ENCODE data around the gene SYT14.
"Not testable (repeated sequence)": the region's sequence is repeated elsewhere in the genome, so short reads cannot be mapped to it uniquely, and the experiment has no call there.

SYT14 gene

DNA sequence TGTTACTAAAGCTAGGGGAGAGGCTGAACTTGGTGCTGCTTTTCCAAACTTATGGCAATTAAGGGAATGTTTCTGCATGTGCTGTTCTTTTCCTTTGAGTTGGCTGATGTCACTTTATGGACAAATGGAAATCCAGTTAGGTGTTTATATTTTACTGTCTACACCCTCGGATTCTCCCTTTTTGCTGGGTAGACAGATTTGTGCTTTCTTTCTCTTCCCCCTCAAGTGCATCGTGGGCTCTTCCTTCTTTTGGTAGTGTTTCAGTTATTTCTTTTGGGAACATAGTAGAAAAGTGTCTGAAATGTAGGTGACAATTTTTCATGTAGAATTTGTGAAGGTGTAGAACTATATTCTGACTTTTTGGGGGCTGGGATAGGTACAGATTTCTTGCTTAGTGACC, 22.9 kb downstream of the SYT14 start:
- no peaks in the 10 kb centered on the region for H3F3A ChIP-seq (ENCODE audit: insufficient read depth, low read length)
- no peak overlapping the region for H3K9ac ChIP-seq (ENCODE audit: low read length)
- no peaks in the 10 kb centered on the region for H3K4me1 ChIP-seq (ENCODE audit: low read length)
- TF ChIP-seq EZH2phosphoT487 (IDR thresholded peaks at IDR 0.05; ENCODE audit: low read length) (no peak), EZH2 (optimal IDR thresholded peaks at IDR 0.05; ENCODE audit: low read depth, low read length) (no peak)
- no peaks in the 10 kb centered on the region for H3K36me3 ChIP-seq (replicated peaks; ENCODE audit: insufficient read depth, low read length)
- no peaks in the 10 kb centered on the region for H3K79me2 ChIP-seq (ENCODE audit: low read length)
- H3K9me2 ChIP-seq (replicated peaks; ENCODE audit: insufficient read depth, low read length): no peaks in the 10 kb centered on the region
- no peak overlapping the region for H2AFZ ChIP-seq (ENCODE audit: low read length)
- no peaks in the 10 kb centered on the region for H4K20me1 ChIP-seq (ENCODE audit: insufficient read depth, low read length)
- H3K4me2 ChIP-seq (ENCODE audit: low read depth, low read length): no peak overlapping the region
- no peak overlapping the region for H3K4me3 ChIP-seq (ENCODE audit: low read length)
- no peak overlapping the region for H3K27ac ChIP-seq (ENCODE audit: low read length)
- no peaks in the 10 kb centered on the region for H3K27me3 ChIP-seq (replicated peaks; ENCODE audit: insufficient read depth, low read length)
- H3K9me3 ChIP-seq (replicated peaks; ENCODE audit: insufficient read depth, low read length): no peaks in the 10 kb centered on the region
- DNase-seq: no peak

DNA sequence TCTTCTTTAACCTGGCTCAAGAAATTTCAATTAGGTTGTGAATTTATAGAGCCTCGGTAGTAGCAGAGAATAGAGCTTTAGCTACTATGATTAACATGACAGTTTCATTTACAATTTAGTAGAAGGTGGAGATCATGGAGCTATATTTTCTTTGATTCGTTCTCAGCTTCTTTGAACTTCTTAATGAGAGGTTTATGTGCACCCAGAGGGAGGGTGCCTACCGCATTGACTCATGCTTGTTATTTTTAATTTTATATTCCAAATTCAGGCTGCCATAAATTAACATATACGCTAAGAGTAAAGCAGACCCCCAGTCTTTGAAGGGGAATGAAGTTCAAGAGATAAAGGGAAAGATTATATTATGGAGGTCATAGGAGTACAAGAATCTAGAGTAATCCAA, 24.4 kb downstream of the SYT14 start:
- no peaks in the 10 kb centered on the region for H3K27me3 ChIP-seq (replicated peaks; ENCODE audit: insufficient read depth, low read length)
- no peak overlapping the region for H3K4me2 ChIP-seq (ENCODE audit: low read depth, low read length)
- H3K9me3 ChIP-seq (replicated peaks; ENCODE audit: insufficient read depth, low read length): no peaks in the 10 kb centered on the region
- no peaks in the 10 kb centered on the region for H3K36me3 ChIP-seq (replicated peaks; ENCODE audit: insufficient read depth, low read length)
- H3K9ac ChIP-seq (ENCODE audit: low read length): no peak overlapping the region
- H3K4me3 ChIP-seq (ENCODE audit: low read length): no peak overlapping the region
- H3F3A ChIP-seq (ENCODE audit: insufficient read depth, low read length): no peaks in the 10 kb centered on the region
- H4K20me1 ChIP-seq (ENCODE audit: insufficient read depth, low read length): no peaks in the 10 kb centered on the region
- H2AFZ ChIP-seq (ENCODE audit: low read length): no peak overlapping the region
- H3K4me1 ChIP-seq (ENCODE audit: low read length): no peaks in the 10 kb centered on the region
- H3K27ac ChIP-seq (ENCODE audit: low read length): no peak overlapping the region
- no peaks in the 10 kb centered on the region for H3K9me2 ChIP-seq (replicated peaks; ENCODE audit: insufficient read depth, low read length)
- H3K79me2 ChIP-seq (ENCODE audit: low read length): no peaks in the 10 kb centered on the region
- TF ChIP-seq, protein P1, sequence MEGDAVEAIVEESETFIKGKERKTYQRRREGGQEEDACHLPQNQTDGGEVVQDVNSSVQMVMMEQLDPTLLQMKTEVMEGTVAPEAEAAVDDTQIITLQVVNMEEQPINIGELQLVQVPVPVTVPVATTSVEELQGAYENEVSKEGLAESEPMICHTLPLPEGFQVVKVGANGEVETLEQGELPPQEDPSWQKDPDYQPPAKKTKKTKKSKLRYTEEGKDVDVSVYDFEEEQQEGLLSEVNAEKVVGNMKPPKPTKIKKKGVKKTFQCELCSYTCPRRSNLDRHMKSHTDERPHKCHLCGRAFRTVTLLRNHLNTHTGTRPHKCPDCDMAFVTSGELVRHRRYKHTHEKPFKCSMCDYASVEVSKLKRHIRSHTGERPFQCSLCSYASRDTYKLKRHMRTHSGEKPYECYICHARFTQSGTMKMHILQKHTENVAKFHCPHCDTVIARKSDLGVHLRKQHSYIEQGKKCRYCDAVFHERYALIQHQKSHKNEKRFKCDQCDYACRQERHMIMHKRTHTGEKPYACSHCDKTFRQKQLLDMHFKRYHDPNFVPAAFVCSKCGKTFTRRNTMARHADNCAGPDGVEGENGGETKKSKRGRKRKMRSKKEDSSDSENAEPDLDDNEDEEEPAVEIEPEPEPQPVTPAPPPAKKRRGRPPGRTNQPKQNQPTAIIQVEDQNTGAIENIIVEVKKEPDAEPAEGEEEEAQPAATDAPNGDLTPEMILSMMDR (IDR thresholded peaks at IDR 0.05; ENCODE audit: low read length): no peak
- TF ChIP-seq EZH2 (optimal IDR thresholded peaks at IDR 0.05; ENCODE audit: low read depth, low read length): no peak
- TF ChIP-seq EZH2phosphoT487 (IDR thresholded peaks at IDR 0.05; ENCODE audit: low read length): no peak
- no peak for DNase-seq

DNA sequence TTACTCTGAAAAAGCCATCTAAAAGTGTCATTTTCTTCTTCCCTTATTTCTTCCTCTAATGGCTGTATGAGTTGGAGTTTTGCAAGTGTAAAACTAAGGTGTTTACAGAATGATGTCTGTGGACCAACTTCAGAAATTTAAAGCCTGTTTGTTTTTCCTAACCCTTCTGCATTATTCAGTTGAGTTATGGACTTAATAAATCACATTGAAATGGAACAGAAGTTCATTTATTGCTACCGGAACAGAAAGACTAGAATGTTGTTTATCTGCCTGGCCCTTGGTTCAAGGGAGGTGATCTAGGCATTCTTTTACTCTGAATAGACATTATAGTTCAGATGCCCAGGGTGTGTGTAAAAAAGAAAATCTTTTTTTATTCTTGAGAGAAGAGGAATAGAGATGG, 24.8 kb downstream of the SYT14 start:
- no peak overlapping the region for H2AFZ ChIP-seq (ENCODE audit: low read length)
- H3K36me3 ChIP-seq (replicated peaks; ENCODE audit: insufficient read depth, low read length): no peaks in the 10 kb centered on the region
- TF ChIP-seq EZH2 (optimal IDR thresholded peaks at IDR 0.05; ENCODE audit: low read depth, low read length) (no peak), EZH2phosphoT487 (IDR thresholded peaks at IDR 0.05; ENCODE audit: low read length) (no peak)
- TF ChIP-seq, protein P1 (IDR thresholded peaks at IDR 0.05; ENCODE audit: low read length): no peak
- H3K4me1 ChIP-seq (ENCODE audit: low read length): no peaks in the 10 kb centered on the region
- H3K79me2 ChIP-seq (ENCODE audit: low read length): no peaks in the 10 kb centered on the region
- no peak overlapping the region for H3K4me3 ChIP-seq (ENCODE audit: low read length)
- H3F3A ChIP-seq (ENCODE audit: insufficient read depth, low read length): no peaks in the 10 kb centered on the region
- no peak for DNase-seq
- H3K27ac ChIP-seq (ENCODE audit: low read length): no peak overlapping the region
- no peaks in the 10 kb centered on the region for H4K20me1 ChIP-seq (ENCODE audit: insufficient read depth, low read length)
- H3K4me2 ChIP-seq (ENCODE audit: low read depth, low read length): no peak overlapping the region
- no peak overlapping the region for H3K9ac ChIP-seq (ENCODE audit: low read length)
- no peaks in the 10 kb centered on the region for H3K27me3 ChIP-seq (replicated peaks; ENCODE audit: insufficient read depth, low read length)
- H3K9me2 ChIP-seq (replicated peaks; ENCODE audit: insufficient read depth, low read length): no peaks in the 10 kb centered on the region
- H3K9me3 ChIP-seq (replicated peaks; ENCODE audit: insufficient read depth, low read length): no peaks in the 10 kb centered on the region

DNA sequence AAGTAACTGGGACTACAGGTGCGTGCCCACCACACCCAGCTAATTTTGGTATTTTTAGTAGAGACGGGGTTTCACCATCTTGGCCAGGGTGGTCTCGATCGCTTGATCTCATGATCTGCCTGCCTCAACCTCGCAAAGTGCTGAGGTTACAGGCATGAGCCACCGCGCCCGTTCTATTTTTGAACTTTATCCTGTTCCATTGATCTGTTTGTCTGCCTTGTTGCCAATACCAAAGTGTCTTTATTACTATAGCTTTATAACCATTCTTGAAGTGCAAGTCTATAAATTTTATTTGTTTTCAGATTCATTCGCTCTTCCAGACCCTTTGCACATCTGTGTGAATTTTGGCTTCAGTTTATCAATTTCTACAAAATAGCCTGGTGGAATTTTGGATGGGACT, 28.0 kb downstream of the SYT14 start:
- no peaks in the 10 kb centered on the region for H3K36me3 ChIP-seq (replicated peaks; ENCODE audit: insufficient read depth, low read length)
- TF ChIP-seq, protein P1 (IDR thresholded peaks at IDR 0.05; ENCODE audit: low read length): no peak
- no peak for TF ChIP-seq EZH2 (optimal IDR thresholded peaks at IDR 0.05; ENCODE audit: low read depth, low read length)
- no peak for TF ChIP-seq EZH2phosphoT487 (IDR thresholded peaks at IDR 0.05; ENCODE audit: low read length)
- no peak overlapping the region for H3K27ac ChIP-seq (ENCODE audit: low read length)
- no peak overlapping the region for H3K9ac ChIP-seq (ENCODE audit: low read length)
- H3K27me3 ChIP-seq (replicated peaks; ENCODE audit: insufficient read depth, low read length): no peaks in the 10 kb centered on the region
- no peaks in the 10 kb centered on the region for H3K9me2 ChIP-seq (replicated peaks; ENCODE audit: insufficient read depth, low read length)
- H4K20me1 ChIP-seq (ENCODE audit: insufficient read depth, low read length): no peaks in the 10 kb centered on the region
- H3K4me2 ChIP-seq (ENCODE audit: low read depth, low read length): no peak overlapping the region
- no peaks in the 10 kb centered on the region for H3K9me3 ChIP-seq (replicated peaks; ENCODE audit: insufficient read depth, low read length)
- H3K4me3 ChIP-seq (ENCODE audit: low read length): no peak overlapping the region
- no peak for DNase-seq
- no peaks in the 10 kb centered on the region for H3F3A ChIP-seq (ENCODE audit: insufficient read depth, low read length)
- H3K79me2 ChIP-seq (ENCODE audit: low read length): no peaks in the 10 kb centered on the region
- H3K4me1 ChIP-seq (ENCODE audit: low read length): no peaks in the 10 kb centered on the region
- H2AFZ ChIP-seq (ENCODE audit: low read length): no peak overlapping the region

DNA sequence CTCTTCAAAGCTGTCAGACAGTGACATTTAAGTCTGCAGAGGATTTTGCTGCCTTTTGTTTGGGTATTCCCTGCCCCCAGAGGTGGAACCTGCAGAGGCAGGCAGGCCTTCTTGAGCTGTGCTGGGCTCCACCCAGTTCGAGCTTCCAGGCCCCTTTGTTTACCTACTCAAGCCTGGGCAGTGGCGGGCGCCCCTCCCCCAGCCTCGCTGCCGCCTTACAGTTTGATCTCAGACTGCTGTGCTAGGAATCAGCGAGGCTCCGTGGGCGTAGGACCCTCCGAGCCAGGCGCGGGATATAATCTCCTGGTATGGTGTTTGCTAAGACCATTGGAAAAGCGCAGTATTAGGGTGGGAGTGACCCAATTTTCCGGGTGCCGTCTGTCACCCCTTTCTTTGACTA, 40.7 kb downstream of the SYT14 start:
- H3K27ac ChIP-seq (ENCODE audit: low read length); H4K20me1 ChIP-seq (ENCODE audit: insufficient read depth, low read length); H3K27me3 ChIP-seq (replicated peaks; ENCODE audit: insufficient read depth, low read length); H3F3A ChIP-seq (ENCODE audit: insufficient read depth, low read length); H3K9me2 ChIP-seq (replicated peaks; ENCODE audit: insufficient read depth, low read length); H3K4me2 ChIP-seq (ENCODE audit: low read depth, low read length); H3K79me2 ChIP-seq (ENCODE audit: low read length); DNase-seq; H3K9ac ChIP-seq (ENCODE audit: low read length); H3K4me3 ChIP-seq (ENCODE audit: low read length); H3K4me1 ChIP-seq (ENCODE audit: low read length); H2AFZ ChIP-seq (ENCODE audit: low read length); H3K36me3 ChIP-seq (replicated peaks; ENCODE audit: insufficient read depth, low read length); H3K9me3 ChIP-seq (replicated peaks; ENCODE audit: insufficient read depth, low read length): not testable (repeated sequence)
